Peyer's patch (tissue), 4 donors: ENCODE measurements around the gene XYLT1. TPM values are rescaled to one million over a fixed set of nuclear protein-coding genes. Genes with fewer than 3 reads are reported as not detected.

ENCODE experiments used
- DNase-seq, 3 donors: peaks; one replicate each; pipeline ENCODE4 v3.0.0-alpha.2; 2017 to 2019
- H3K27ac ChIP-seq, 4 donors: fragments of 200-600 bp; sonication (generic); one replicate each; pipeline ENCODE4 v1.5.1; 2016 to 2019
- H3K27me3 ChIP-seq, 2 donors: fragments of 200-600 bp; sonication (generic); one replicate each; pipeline ENCODE4 v1.5.1; 2019
- H3K36me3 ChIP-seq, 3 donors: fragments of 200-600 bp; sonication (generic); one replicate each; pipeline ENCODE4 v1.5.1; 2016 to 2019
- H3K4me1 ChIP-seq, 4 donors: fragments of 200-600 bp; sonication (generic); one replicate each; pipeline ENCODE4 v1.5.1; 2016 to 2019
- H3K4me3 ChIP-seq, 4 donors: fragments of 200-600 bp; sonication (generic); 1 replicate in 3 of 4; 2 replicates in 1 of 4; pipeline ENCODE4 v1.5.1; 2016 to 2019; ENCODE audit warnings: mild to moderate bottlenecking in 1 of 4
- H3K9me3 ChIP-seq, 4 donors: fragments of 200-600 bp; sonication (generic); one replicate each; pipeline ENCODE4 v1.5.1; 2016 to 2019; ENCODE audit warnings: mild to moderate bottlenecking in 1 of 4
- POLR2A ChIP-seq, 2 donors: fragments of 450-650 bp; IDR thresholded peaks; one replicate each; pipeline ENCODE4 v1.5.1; 2017; ENCODE audit warnings: antibody characterized with exemption in 2 of 2, mild to moderate bottlenecking in 2 of 2, moderate library complexity in 2 of 2
- total RNA-seq, 4 donors: library from RNA; depleted of rRNA; stranded (reverse); fragments of >200 nt; gene quantifications; one replicate each; pipeline ENCODE4 v1.1.0, GENCODE V29; 2016
- TF ChIP-seq, protein P1 (sequence below), 6 experiments: fragments of 450-650 bp in 4 of 6; fragments of 200-600 bp in 2 of 6; sonication (generic) in 1 of 6; IDR thresholded peaks; one replicate each; pipeline ENCODE4 v1.5.1; 2017 to 2019; ENCODE audit warnings: antibody characterized with exemption in 6 of 6, mild to moderate bottlenecking in 3 of 6, moderate library complexity in 1 of 6

The XYLT1 gene
- total RNA-seq, 4 donors from 2014 or later: 18.7 to 42.1 (median 37.7) TPM

DNA sequence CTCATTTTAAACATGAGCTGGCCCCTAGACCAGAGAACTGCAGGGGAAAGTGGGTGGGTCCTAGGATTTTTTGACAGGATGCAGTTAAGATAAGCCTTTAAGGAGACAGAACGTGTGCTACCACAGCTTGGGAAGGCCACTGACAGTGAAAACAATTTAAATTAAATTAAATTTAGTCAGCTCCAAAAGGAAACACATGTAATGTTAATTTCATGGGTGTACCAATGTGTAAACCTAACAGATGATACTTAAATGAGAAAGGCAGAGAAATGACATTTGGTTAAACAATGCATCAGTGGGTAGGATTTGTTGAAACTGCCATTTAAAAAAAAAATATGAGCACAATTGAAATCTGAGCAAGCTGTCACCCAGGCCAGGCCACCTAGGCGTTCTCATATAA is 250.8 kb downstream of the XYLT1 start:
- Histone ChIP-seq H3K9me3 (no peaks in the 10 kb centered on the region), H3K4me3 (no peak overlapping the region), H3K36me3 (peaks cover 0 to 6% (median 0%) of the 10 kb centered on the region in 3 donors), H3K27ac (no peak overlapping the region), H3K27me3 (no peaks in the 10 kb centered on the region), H3K4me1 (peaks cover 0 to 13% (median 1%) of the 10 kb centered on the region in 4 donors)
- no peak for DNase-seq
- TF ChIP-seq, protein P1, sequence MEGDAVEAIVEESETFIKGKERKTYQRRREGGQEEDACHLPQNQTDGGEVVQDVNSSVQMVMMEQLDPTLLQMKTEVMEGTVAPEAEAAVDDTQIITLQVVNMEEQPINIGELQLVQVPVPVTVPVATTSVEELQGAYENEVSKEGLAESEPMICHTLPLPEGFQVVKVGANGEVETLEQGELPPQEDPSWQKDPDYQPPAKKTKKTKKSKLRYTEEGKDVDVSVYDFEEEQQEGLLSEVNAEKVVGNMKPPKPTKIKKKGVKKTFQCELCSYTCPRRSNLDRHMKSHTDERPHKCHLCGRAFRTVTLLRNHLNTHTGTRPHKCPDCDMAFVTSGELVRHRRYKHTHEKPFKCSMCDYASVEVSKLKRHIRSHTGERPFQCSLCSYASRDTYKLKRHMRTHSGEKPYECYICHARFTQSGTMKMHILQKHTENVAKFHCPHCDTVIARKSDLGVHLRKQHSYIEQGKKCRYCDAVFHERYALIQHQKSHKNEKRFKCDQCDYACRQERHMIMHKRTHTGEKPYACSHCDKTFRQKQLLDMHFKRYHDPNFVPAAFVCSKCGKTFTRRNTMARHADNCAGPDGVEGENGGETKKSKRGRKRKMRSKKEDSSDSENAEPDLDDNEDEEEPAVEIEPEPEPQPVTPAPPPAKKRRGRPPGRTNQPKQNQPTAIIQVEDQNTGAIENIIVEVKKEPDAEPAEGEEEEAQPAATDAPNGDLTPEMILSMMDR (IDR thresholded peaks at IDR 0.05): no peak
- TF ChIP-seq POLR2A (IDR thresholded peaks at IDR 0.05): no peak

- Histone ChIP-seq H3K9me3 (no peaks in the 10 kb centered on the region), H3K27me3 (no peaks in the 10 kb centered on the region), H3K36me3 (peaks cover 0 to 6% (median 0%) of the 10 kb centered on the region in 3 donors), H3K4me1 (no peaks in the 10 kb centered on the region), H3K4me3 (no peak overlapping the region), H3K27ac (no peak overlapping the region)
- DNase-seq: no peak
- no peak for TF ChIP-seq POLR2A (IDR thresholded peaks at IDR 0.05)
- TF ChIP-seq, protein P1 (IDR thresholded peaks at IDR 0.05): no peak
Observed at GRCh38 chr16:17215936-17216335, 254.8 kb downstream of the XYLT1 start.

GRCh38 chr16:17215306-17215705 is 255.5 kb downstream of the XYLT1 start:
- Histone ChIP-seq H3K36me3 (peaks cover 0 to 6% (median 0%) of the 10 kb centered on the region in 3 donors), H3K27me3 (no peaks in the 10 kb centered on the region), H3K4me1 (no peaks in the 10 kb centered on the region), H3K27ac (no peak overlapping the region), H3K4me3 (no peak overlapping the region), H3K9me3 (no peaks in the 10 kb centered on the region)
- DNase-seq: no peak
- TF ChIP-seq POLR2A (IDR thresholded peaks at IDR 0.05): no peak
- TF ChIP-seq, protein P1 (IDR thresholded peaks at IDR 0.05): no peak

DNA sequence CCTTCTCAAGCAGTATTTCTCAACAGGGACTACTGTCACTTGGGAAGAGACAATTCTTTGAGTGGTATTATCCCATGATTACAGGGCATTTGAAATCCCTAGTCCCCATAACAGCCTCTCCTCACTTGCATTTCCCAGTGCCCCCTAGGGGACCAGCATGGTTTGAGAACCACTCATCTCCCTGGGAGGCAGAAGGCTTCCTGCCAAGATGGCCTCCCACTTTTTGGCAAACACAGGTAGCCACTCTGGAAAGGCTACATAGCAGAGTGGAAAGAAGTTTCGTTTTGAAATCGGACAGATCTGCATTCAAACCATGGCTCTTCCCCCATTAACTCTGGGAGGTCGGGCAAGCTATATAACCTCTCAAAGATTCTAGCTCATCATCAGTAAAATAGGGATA is 256.8 kb downstream of the XYLT1 start:
- TF ChIP-seq, protein P1 (IDR thresholded peaks at IDR 0.05): no peak
- no peak for TF ChIP-seq POLR2A (IDR thresholded peaks at IDR 0.05)
- Histone ChIP-seq H3K27ac (no peak overlapping the region), H3K4me3 (no peak overlapping the region), H3K4me1 (no peaks in the 10 kb centered on the region), H3K36me3 (peaks cover 0 to 6% (median 0%) of the 10 kb centered on the region in 3 donors), H3K27me3 (no peaks in the 10 kb centered on the region), H3K9me3 (no peaks in the 10 kb centered on the region)
- DNase-seq: no peak

DNA sequence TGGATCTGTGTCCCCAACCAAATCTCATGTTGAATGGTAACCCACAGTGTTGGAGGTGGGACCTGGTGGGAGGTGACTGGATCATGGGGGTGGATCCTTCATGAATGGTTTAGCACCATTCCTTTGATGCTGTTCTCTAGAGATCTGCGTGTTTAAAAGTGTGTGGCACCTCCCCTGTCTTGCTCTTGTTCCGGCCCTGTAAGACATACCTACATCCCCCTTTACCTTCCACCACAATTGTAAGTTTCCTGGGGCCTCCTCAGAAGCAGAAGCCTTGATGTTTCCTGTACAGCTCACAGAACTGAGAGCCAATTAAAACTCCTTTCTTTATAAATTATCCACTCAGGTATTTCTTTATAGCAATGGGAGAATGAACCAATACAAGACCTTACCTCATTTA is 257.7 kb downstream of the XYLT1 start:
- Histone ChIP-seq H3K27me3 (no peaks in the 10 kb centered on the region), H3K9me3 (no peaks in the 10 kb centered on the region), H3K4me1 (no peaks in the 10 kb centered on the region), H3K27ac (no peak overlapping the region), H3K4me3 (no peak overlapping the region), H3K36me3 (peaks cover 0 to 6% (median 0%) of the 10 kb centered on the region in 3 donors)
- DNase-seq: no peak
- TF ChIP-seq, protein P1 (IDR thresholded peaks at IDR 0.05): no peak
- no peak for TF ChIP-seq POLR2A (IDR thresholded peaks at IDR 0.05)

GRCh38 chr16:17212606-17213005 is 258.2 kb downstream of the XYLT1 start:
- Histone ChIP-seq H3K4me3 (no peak overlapping the region), H3K27me3 (no peaks in the 10 kb centered on the region), H3K36me3 (peaks cover 0 to 6% (median 0%) of the 10 kb centered on the region in 3 donors), H3K9me3 (no peaks in the 10 kb centered on the region), H3K4me1 (no peaks in the 10 kb centered on the region), H3K27ac (no peak overlapping the region)
- TF ChIP-seq, protein P1 (IDR thresholded peaks at IDR 0.05): no peak
- TF ChIP-seq POLR2A (IDR thresholded peaks at IDR 0.05): no peak
- no peak for DNase-seq
